Activated naive CD4-positive, alpha-beta T cell treated with anti-CD3 and anti-CD28 coated beads for 36 hours (primary cell): ENCODE results near the gene TCF4. TPM values are rescaled to one million over a fixed set of nuclear protein-coding genes. Genes with fewer than 3 reads are reported as not detected.

ENCODE experiments used
- CTCF ChIA-PET: fragments of 350-600 bp; sonication (Branson Sonifier 250); formaldehyde crosslinking; loops from one replicate; lab custom pipeline; 2021; ENCODE audit warnings: antibody characterized with exemption; lab: Charles Lee
- DNase-seq: peaks from one replicate; pipeline ENCODE4 v3.0.0-alpha.2; 2020
- H3K27ac Mint-ChIP-seq: one replicate; pipeline ENCODE4 v1.8.0; 2021; ENCODE audit warnings: mild to moderate bottlenecking, mixed read lengths
- H3K27me3 Mint-ChIP-seq: one replicate; pipeline ENCODE4 v1.8.0; 2021; ENCODE audit warnings: low read depth, mixed read lengths
- H3K36me3 Mint-ChIP-seq: one replicate; pipeline ENCODE4 v1.8.0; 2021; ENCODE audit warnings: low read depth, mixed read lengths
- H3K4me1 Mint-ChIP-seq: one replicate; pipeline ENCODE4 v1.8.0; 2021; ENCODE audit warnings: low read depth, mixed read lengths
- H3K4me3 Mint-ChIP-seq: one replicate; pipeline ENCODE4 v1.8.0; 2021; ENCODE audit warnings: mild to moderate bottlenecking, moderate library complexity, mixed read lengths
- H3K9me3 Mint-ChIP-seq: one replicate; pipeline ENCODE4 v1.8.0; 2021; ENCODE audit warnings: mixed read lengths
- intact Hi-C: fragments of 100-400 bp; cut with micrococcal nuclease; formaldehyde crosslinking; loops from one replicate; pipeline ENCODE4 v1.15.1; 2023
- total RNA-seq, 2 experiments: library from RNA; stranded (reverse); gene quantifications; one replicate each; pipeline ENCODE4 v1.2.3, GENCODE V29; 2021

TCF4 gene
- total RNA-seq, 2 experiments from 2014 or later = 0.49 to 0.91 TPM

- no peak for DNase-seq
- CTCF ChIA-PET = no interaction called here
- intact Hi-C loops = loop anchor here (10.0 kb wide), 2 partner anchors 56 to 184 kb away; no protein-coding TSS in a partner anchor
- Mint-ChIP-seq H3K9me3 (no peaks in the 10 kb centered on the region), H3K4me3 (no peak overlapping the region), H3K4me1 (peaks cover 5% of the 10 kb centered on the region), H3K27ac (no peak overlapping the region), H3K27me3 (peaks cover 15% of the 10 kb centered on the region), H3K36me3 (no peaks in the 10 kb centered on the region)
Measured at GRCh38 chr18:55418439-55418838, 169.6 kb downstream of the TCF4 start.

- H3K9me3 Mint-ChIP-seq = no peaks in the 10 kb centered on the region
Measured at GRCh38 chr18:55416791-55417190, 171.2 kb downstream of the TCF4 start.

GRCh38 chr18:55415258-55415871 is 172.6 kb downstream of the TCF4 start:
- DNase-seq = peak; percentile 85
- H3K4me1 Mint-ChIP-seq = peaks cover 2% of the 10 kb centered on the region
- no peaks in the 10 kb centered on the region for H3K9me3 Mint-ChIP-seq
- CTCF ChIA-PET = interaction anchor here (0.7 to 2.0 kb wide), 11 partner anchors 10 to 1165 kb away, joined by 3 to 8 read pairs (median 4); no protein-coding TSS in a partner anchor
- H3K27me3 Mint-ChIP-seq = peaks cover 7% of the 10 kb centered on the region
- no peaks in the 10 kb centered on the region for H3K36me3 Mint-ChIP-seq
- intact Hi-C loops = loop anchor here (1.0 to 10.0 kb wide), 7 partner anchors 59 to 1294 kb away; partner anchors contain the start of gene TCF4
- H3K27ac Mint-ChIP-seq = no peak overlapping the region
- H3K4me3 Mint-ChIP-seq = no peak overlapping the region

More at GRCh38 chr18:55416791-55417190, 171.2 kb downstream of the TCF4 start:
- Mint-ChIP-seq H3K4me3 (no peak overlapping the region), H3K36me3 (no peaks in the 10 kb centered on the region), H3K4me1 (peaks cover 5% of the 10 kb centered on the region), H3K27ac (no peak overlapping the region), H3K27me3 (peaks cover 9% of the 10 kb centered on the region)
- CTCF ChIA-PET = interaction anchor here (0.7 to 2.0 kb wide), 4 partner anchors 9 to 1159 kb away, joined by 3 to 7 read pairs (median 6); no protein-coding TSS in a partner anchor
- intact Hi-C loops = loop anchor here (10.0 kb wide), 2 partner anchors 58 to 182 kb away; no protein-coding TSS in a partner anchor
- DNase-seq = no peak

- Mint-ChIP-seq H3K4me1 (no peaks in the 10 kb centered on the region), H3K36me3 (no peaks in the 10 kb centered on the region), H3K27me3 (no peaks in the 10 kb centered on the region), H3K4me3 (no peak overlapping the region), H3K9me3 (no peaks in the 10 kb centered on the region), H3K27ac (no peak overlapping the region)
- intact Hi-C loops = loop anchor here (2.0 to 10.0 kb wide), 3 partner anchors 60 to 180 kb away; partner anchors contain the start of gene TCF4
- CTCF ChIA-PET = interaction anchor here (0.7 to 2.0 kb wide), 6 partner anchors 34 to 1166 kb away, joined by 3 to 8 read pairs (median 5); no protein-coding TSS in a partner anchor
- no peak for DNase-seq
Measured at GRCh38 chr18:55414475-55414874, 173.5 kb downstream of the TCF4 start.

- DNase-seq = no peak
- no peak overlapping the region for H3K27ac Mint-ChIP-seq
- no peak overlapping the region for H3K4me3 Mint-ChIP-seq
- H3K4me1 Mint-ChIP-seq = no peaks in the 10 kb centered on the region
- intact Hi-C loops = loop anchor here (10.0 kb wide), 2 partner anchors 61 to 179 kb away; no protein-coding TSS in a partner anchor
- no peaks in the 10 kb centered on the region for H3K36me3 Mint-ChIP-seq
- no peaks in the 10 kb centered on the region for H3K9me3 Mint-ChIP-seq
- CTCF ChIA-PET = no interaction called here
- no peaks in the 10 kb centered on the region for H3K27me3 Mint-ChIP-seq
Measured at GRCh38 chr18:55413474-55413873, 174.5 kb downstream of the TCF4 start.

- DNase-seq = no peak
- Mint-ChIP-seq H3K4me3 (no peak overlapping the region), H3K4me1 (no peaks in the 10 kb centered on the region), H3K27ac (no peak overlapping the region), H3K9me3 (no peaks in the 10 kb centered on the region), H3K27me3 (peaks cover 4% of the 10 kb centered on the region), H3K36me3 (no peaks in the 10 kb centered on the region)
- intact Hi-C loops = no loop called here
- CTCF ChIA-PET = no interaction called here
Measured at GRCh38 chr18:55407774-55408535, 180.0 kb downstream of the TCF4 start.

GRCh38 chr18:55407191-55407590 is 180.8 kb downstream of the TCF4 start:
- CTCF ChIA-PET = no interaction called here
- H3K4me1 Mint-ChIP-seq = no peaks in the 10 kb centered on the region
- H3K9me3 Mint-ChIP-seq = no peaks in the 10 kb centered on the region
- H3K27ac Mint-ChIP-seq = no peak overlapping the region
- no peak for DNase-seq
- no peak overlapping the region for H3K4me3 Mint-ChIP-seq
- peaks cover 4% of the 10 kb centered on the region for H3K27me3 Mint-ChIP-seq
- no peaks in the 10 kb centered on the region for H3K36me3 Mint-ChIP-seq
- intact Hi-C loops = no loop called here

- Mint-ChIP-seq H3K9me3 (no peaks in the 10 kb centered on the region), H3K4me3 (no peak overlapping the region), H3K4me1 (no peaks in the 10 kb centered on the region), H3K27me3 (peaks cover 4% of the 10 kb centered on the region), H3K36me3 (no peaks in the 10 kb centered on the region), H3K27ac (no peak overlapping the region)
- CTCF ChIA-PET = no interaction called here
- no peak for DNase-seq
- intact Hi-C loops = no loop called here
Measured at GRCh38 chr18:55406451-55406991, 181.5 kb downstream of the TCF4 start.

GRCh38 chr18:55405893-55406406 is 182.0 kb downstream of the TCF4 start:
- H3K27me3 Mint-ChIP-seq = peaks cover 4% of the 10 kb centered on the region
- CTCF ChIA-PET = no interaction called here
- intact Hi-C loops = no loop called here
- DNase-seq = peak; percentile 19
- H3K4me3 Mint-ChIP-seq = no peak overlapping the region
- no peak overlapping the region for H3K27ac Mint-ChIP-seq
- H3K4me1 Mint-ChIP-seq = no peaks in the 10 kb centered on the region
- no peaks in the 10 kb centered on the region for H3K36me3 Mint-ChIP-seq
- no peaks in the 10 kb centered on the region for H3K9me3 Mint-ChIP-seq

- Mint-ChIP-seq H3K36me3 (no peaks in the 10 kb centered on the region), H3K27ac (no peak overlapping the region), H3K27me3 (peaks cover 4% of the 10 kb centered on the region), H3K9me3 (no peaks in the 10 kb centered on the region), H3K4me3 (no peak overlapping the region), H3K4me1 (no peaks in the 10 kb centered on the region)
- intact Hi-C loops = no loop called here
- CTCF ChIA-PET = no interaction called here
- DNase-seq = no peak
Measured at GRCh38 chr18:55405475-55405874, 182.5 kb downstream of the TCF4 start.

- intact Hi-C loops = no loop called here
- DNase-seq = no peak
- CTCF ChIA-PET = no interaction called here
- Mint-ChIP-seq H3K36me3 (no peaks in the 10 kb centered on the region), H3K9me3 (no peaks in the 10 kb centered on the region), H3K27ac (no peak overlapping the region), H3K4me1 (no peaks in the 10 kb centered on the region), H3K27me3 (peaks cover 4% of the 10 kb centered on the region), H3K4me3 (no peak overlapping the region)
Measured at GRCh38 chr18:55404832-55405465, 183.0 kb downstream of the TCF4 start.
